Fibroblast of lung (primary cell): Measurements from ENCODE around the gene RNF215. TPM values are rescaled to one million over a fixed set of nuclear protein-coding genes. Genes with fewer than 3 reads are reported as not detected.

Source experiments
- DNase-seq, 2 donors: peaks; one replicate each; pipeline versions ENCODE4 v3.0.0 to v3.0.0-alpha.2; 2010; ENCODE audit warnings: low read depth in 2 of 2
- H2AFZ ChIP-seq: 2 replicates; pipeline ENCODE4 v1.5.1; 2012; ENCODE audit warnings: low read length, control low read depth, inconsistent platforms
- H3K27ac ChIP-seq: 2 replicates; pipeline ENCODE4 v1.5.1; 2011; ENCODE audit warnings: low read length, control low read depth; ENCODE audit not compliant: insufficient read depth
- H3K27me3 ChIP-seq: 2 replicates; pipeline ENCODE4 v1.5.1; 2011; ENCODE audit warnings: mild to moderate bottlenecking, low read length; ENCODE audit not compliant: control insufficient read depth, insufficient read depth
- H3K36me3 ChIP-seq: 2 replicates; pipeline ENCODE4 v1.5.1; 2011; ENCODE audit warnings: low read length; ENCODE audit not compliant: control insufficient read depth, insufficient read depth
- H3K4me1 ChIP-seq: 2 replicates; pipeline ENCODE4 v1.5.1; 2011; ENCODE audit warnings: low read length; ENCODE audit not compliant: control insufficient read depth, insufficient read depth; ENCODE audit errors: extremely low read depth
- H3K4me2 ChIP-seq: 2 replicates; pipeline ENCODE4 v1.5.1; 2011; ENCODE audit warnings: low read length, control low read depth; ENCODE audit not compliant: insufficient read depth; ENCODE audit errors: extremely low read depth
- H3K4me3 ChIP-seq, 4 experiments: fragments of 200-600 bp in 1 of 4; sonication (generic) in 1 of 4; replicated peaks in 1 of 4; 2 replicates each; pipeline ENCODE4 v1.5.1; 2011 to 2016; ENCODE audit warnings: low read length in 4 of 4, low read depth in 3 of 4, mild to moderate bottlenecking in 3 of 4, control low read depth in 2 of 4, inconsistent platforms in 1 of 4, mixed read lengths in 1 of 4; ENCODE audit not compliant: insufficient read depth in 1 of 4; ENCODE audit errors: control extremely low read depth in 1 of 4
- H3K79me2 ChIP-seq: 2 replicates; pipeline ENCODE4 v1.5.1; 2012; ENCODE audit warnings: mild to moderate bottlenecking, low read length, inconsistent platforms; ENCODE audit not compliant: control insufficient read depth, insufficient read depth
- H3K9ac ChIP-seq: 2 replicates; pipeline ENCODE4 v1.5.1; 2011; ENCODE audit warnings: mild to moderate bottlenecking, low read length, control low read depth; ENCODE audit not compliant: insufficient read depth
- H3K9me3 ChIP-seq: 2 replicates; pipeline ENCODE4 v1.5.1; 2012; ENCODE audit warnings: low read depth, low read length; ENCODE audit not compliant: control insufficient read depth, insufficient read depth
- H4K20me1 ChIP-seq: 2 replicates; pipeline ENCODE4 v1.5.1; 2011; ENCODE audit warnings: low read length; ENCODE audit not compliant: control insufficient read depth, insufficient read depth; ENCODE audit errors: extremely low read depth
- EZH2 ChIP-seq: IDR thresholded peaks from 2 replicates; pipeline ENCODE4 v1.5.1; 2012; ENCODE audit warnings: low read length, control low read depth, mild to moderate bottlenecking; ENCODE audit errors: missing control alignments
- polyA plus RNA-seq, 2 donors: library from polyadenylated mRNA; depleted of rRNA in 1 of 2; stranded (reverse) in 1 of 2; unstranded in 1 of 2; fragments of >200 nt; gene quantifications; 2 replicates each; pipeline ENCODE4 v1.2.1, GENCODE V29; 2011 to 2012; ENCODE audit warnings: missing spikeins in 1 of 2
- total RNA-seq: library from RNA; depleted of rRNA; stranded (reverse); fragments of >200 nt; gene quantifications from 2 replicates; pipeline ENCODE4 v1.2.1, GENCODE V29; 2014
- TF ChIP-seq, protein P1 (sequence below), 2 donors: IDR thresholded peaks in 1 of 2; conservative IDR thresholded peaks in 1 of 2; 1 replicate in 1 of 2; 2 replicates in 1 of 2; pipeline ENCODE4 v1.5.1; 2011 to 2012; ENCODE audit warnings: low read length in 2 of 2, control low read depth in 1 of 2, inconsistent platforms in 1 of 2, low read depth in 1 of 2, mild to moderate bottlenecking in 1 of 2

RNF215 gene
- total and polyA plus RNA-seq, 2 donors (not counting 1 experiment from before 2014, with no cell fraction given) = 5.3 to 30.2 TPM

DNA sequence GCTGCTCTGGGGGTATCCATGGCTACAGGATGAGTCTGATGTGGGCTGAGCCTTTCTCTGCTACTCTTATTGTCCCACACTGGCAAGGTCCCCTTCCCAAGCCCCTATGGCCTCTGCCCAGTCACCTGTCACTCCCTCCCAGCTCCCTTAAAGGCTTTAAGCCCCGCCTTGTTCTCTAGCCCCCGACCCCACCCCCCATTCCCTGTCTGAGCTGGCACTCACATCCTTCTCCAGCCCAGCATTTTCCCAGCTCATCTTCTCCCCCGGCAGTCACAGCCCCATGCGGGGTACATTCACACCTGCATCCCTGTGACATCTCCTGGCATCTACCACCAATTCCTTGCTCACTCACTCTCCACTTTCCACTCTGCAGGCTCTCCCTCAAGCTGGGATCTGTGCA lies 42.7 kb upstream of the RNF215 start:
- Histone ChIP-seq H3K4me3 (no peak overlapping the region), H2AFZ (no peak overlapping the region), H3K36me3 (no peaks in the 10 kb centered on the region), H3K9me3 (no peaks in the 10 kb centered on the region), H3K4me2 (no peak overlapping the region), H3K27ac (no peak overlapping the region), H3K27me3 (no peaks in the 10 kb centered on the region), H4K20me1 (no peaks in the 10 kb centered on the region), H3K4me1 (peaks cover 6% of the 10 kb centered on the region), H3K79me2 (no peaks in the 10 kb centered on the region), H3K9ac (no peak overlapping the region)
- no peak for TF ChIP-seq EZH2
- TF ChIP-seq, protein P1, sequence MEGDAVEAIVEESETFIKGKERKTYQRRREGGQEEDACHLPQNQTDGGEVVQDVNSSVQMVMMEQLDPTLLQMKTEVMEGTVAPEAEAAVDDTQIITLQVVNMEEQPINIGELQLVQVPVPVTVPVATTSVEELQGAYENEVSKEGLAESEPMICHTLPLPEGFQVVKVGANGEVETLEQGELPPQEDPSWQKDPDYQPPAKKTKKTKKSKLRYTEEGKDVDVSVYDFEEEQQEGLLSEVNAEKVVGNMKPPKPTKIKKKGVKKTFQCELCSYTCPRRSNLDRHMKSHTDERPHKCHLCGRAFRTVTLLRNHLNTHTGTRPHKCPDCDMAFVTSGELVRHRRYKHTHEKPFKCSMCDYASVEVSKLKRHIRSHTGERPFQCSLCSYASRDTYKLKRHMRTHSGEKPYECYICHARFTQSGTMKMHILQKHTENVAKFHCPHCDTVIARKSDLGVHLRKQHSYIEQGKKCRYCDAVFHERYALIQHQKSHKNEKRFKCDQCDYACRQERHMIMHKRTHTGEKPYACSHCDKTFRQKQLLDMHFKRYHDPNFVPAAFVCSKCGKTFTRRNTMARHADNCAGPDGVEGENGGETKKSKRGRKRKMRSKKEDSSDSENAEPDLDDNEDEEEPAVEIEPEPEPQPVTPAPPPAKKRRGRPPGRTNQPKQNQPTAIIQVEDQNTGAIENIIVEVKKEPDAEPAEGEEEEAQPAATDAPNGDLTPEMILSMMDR (conservative IDR thresholded peaks at IDR 0.05 in 1 of 2, IDR thresholded peaks at IDR 0.05 in 1 of 2; ENCODE audit: low read depth in 1 of 2, low read length in 2 of 2) = no peak
- no peak for DNase-seq

DNA sequence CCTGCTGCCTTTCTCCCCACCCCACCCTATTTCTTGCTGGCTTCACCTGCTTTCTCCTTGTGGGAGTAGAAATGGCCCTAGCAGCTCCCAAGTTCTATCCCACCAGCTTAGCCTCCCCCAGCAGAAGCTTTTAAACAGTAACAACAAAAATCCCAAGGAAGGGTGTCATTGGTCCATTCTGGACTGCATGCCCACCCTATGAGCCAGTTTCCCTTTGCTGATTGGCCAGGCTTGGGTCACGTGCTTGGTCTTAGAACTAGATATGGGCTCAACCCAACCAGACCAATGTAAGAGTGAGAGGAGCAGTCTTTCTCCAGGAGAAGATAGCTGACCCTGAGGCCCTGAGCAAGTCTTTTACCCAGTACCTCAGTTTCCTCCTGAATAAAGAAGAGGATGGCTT lies 40.7 kb upstream of the RNF215 start:
- H3K4me3 ChIP-seq = no peak overlapping the region

DNA sequence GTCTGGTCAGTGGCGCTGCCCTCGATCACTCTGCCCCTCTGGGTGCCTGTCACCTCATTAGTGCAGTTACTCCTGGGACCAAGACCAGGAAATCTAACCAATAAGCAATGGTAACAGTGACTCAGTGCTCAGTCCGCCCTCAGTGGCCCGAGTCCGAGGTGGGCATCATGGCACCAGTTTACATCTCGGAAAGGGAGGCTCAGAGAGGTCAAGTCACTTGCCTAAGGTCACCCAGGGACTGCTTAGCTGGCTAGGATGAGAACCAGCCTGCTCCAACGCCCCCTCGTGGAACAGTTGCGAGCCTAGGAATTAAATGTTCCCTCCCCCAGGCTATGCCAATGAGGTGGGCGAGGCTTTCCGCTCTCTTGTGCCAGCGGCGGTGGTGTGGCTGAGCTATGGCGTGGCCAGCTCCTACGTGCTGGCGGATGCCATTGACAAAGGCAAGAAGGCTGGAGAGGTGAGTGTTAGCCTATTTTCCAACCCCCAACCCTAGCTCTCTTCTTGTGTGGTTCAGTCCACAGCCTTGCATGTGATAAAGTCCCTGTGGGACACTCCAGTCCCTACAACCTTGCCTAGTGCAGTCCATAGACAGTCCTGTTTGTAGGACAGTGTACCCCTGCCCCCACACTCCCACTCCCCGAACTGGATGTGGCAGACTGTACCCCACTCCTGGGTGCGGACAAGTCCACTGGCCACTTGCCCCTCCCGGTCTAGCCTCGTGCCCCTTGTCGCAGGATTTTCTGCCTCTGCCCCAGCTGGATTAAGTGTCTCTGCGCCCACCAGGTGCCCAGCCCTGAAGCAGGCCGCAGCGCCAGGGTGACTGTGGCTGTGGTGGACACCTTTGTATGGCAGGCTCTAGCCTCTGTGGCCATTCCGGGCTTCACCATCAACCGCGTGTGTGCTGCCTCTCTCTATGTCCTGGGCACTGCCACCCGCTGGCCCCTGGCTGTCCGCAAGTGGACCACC lies 39.5 kb upstream of the RNF215 start:
- H3K9me3 ChIP-seq = no peaks in the 10 kb centered on the region
- no peaks in the 10 kb centered on the region for H3K79me2 ChIP-seq
- H3K36me3 ChIP-seq = no peaks in the 10 kb centered on the region
- H3K4me2 ChIP-seq = peak overlapping the region; percentile 67
- peak; percentile 64 to 73 for DNase-seq
- peaks cover 23% of the 10 kb centered on the region for H3K4me1 ChIP-seq
- peak overlapping the region; percentile 39 for H2AFZ ChIP-seq
- peak overlapping the region; percentile 93 for H3K27ac ChIP-seq
- no peak for TF ChIP-seq EZH2
- TF ChIP-seq, protein P1 (conservative IDR thresholded peaks at IDR 0.05 in 1 of 2, IDR thresholded peaks at IDR 0.05 in 1 of 2; ENCODE audit: low read depth in 1 of 2, low read length in 2 of 2) = peak; percentile 72 to 77
- H3K9ac ChIP-seq = peak overlapping the region; percentile 69
- no peaks in the 10 kb centered on the region for H4K20me1 ChIP-seq
- peak overlapping the region; percentile 58 to 73 (median 63) for H3K4me3 ChIP-seq
- no peaks in the 10 kb centered on the region for H3K27me3 ChIP-seq

More for the DNA sequence above, 40.7 kb upstream of the RNF215 start:
- Histone ChIP-seq H2AFZ (no peak overlapping the region), H3K9ac (no peak overlapping the region), H3K27me3 (no peaks in the 10 kb centered on the region), H3K4me1 (peaks cover 13% of the 10 kb centered on the region), H3K36me3 (no peaks in the 10 kb centered on the region), H3K79me2 (no peaks in the 10 kb centered on the region), H4K20me1 (no peaks in the 10 kb centered on the region), H3K4me2 (no peak overlapping the region), H3K27ac (no peak overlapping the region), H3K9me3 (no peaks in the 10 kb centered on the region)
- no peak for DNase-seq
- TF ChIP-seq, protein P1 (conservative IDR thresholded peaks at IDR 0.05 in 1 of 2, IDR thresholded peaks at IDR 0.05 in 1 of 2; ENCODE audit: low read depth in 1 of 2, low read length in 2 of 2) = no peak
- TF ChIP-seq EZH2 = no peak
